Neuronal stem cell (in vitro differentiated cells): Measurements from ENCODE around the gene RPS3A.

Experiments
- DNase-seq: peaks from one replicate; pipeline ENCODE4 v3.0.0-alpha.2; 2013; ENCODE audit warnings: low spot score
- H2AFZ ChIP-seq: one replicate; pipeline ENCODE4 v1.6.1; 2013; ENCODE audit warnings: mild to moderate bottlenecking, low read length, inconsistent platforms
- H2AK5ac ChIP-seq: 2 replicates; pipeline ENCODE4 v1.6.1; 2013; ENCODE audit warnings: low read depth, mild to moderate bottlenecking, inconsistent platforms, low read length, moderate library complexity, mixed read lengths
- H2BK120ac ChIP-seq: 2 replicates; pipeline ENCODE4 v1.6.1; 2013; ENCODE audit warnings: low read depth, mild to moderate bottlenecking, inconsistent platforms, low read length, moderate library complexity, mixed read lengths
- H2BK12ac ChIP-seq: one replicate; pipeline ENCODE4 v1.6.1; 2013; ENCODE audit warnings: low read length, inconsistent platforms
- H2BK15ac ChIP-seq: 2 replicates; pipeline ENCODE4 v1.6.1; 2013; ENCODE audit warnings: mild to moderate bottlenecking, low read length, inconsistent platforms, mixed read lengths
- H2BK5ac ChIP-seq: one replicate; pipeline ENCODE4 v1.6.1; 2013; ENCODE audit warnings: inconsistent platforms, mild to moderate bottlenecking, low read length, moderate library complexity
- H3K14ac ChIP-seq: one replicate; pipeline ENCODE4 v1.6.1; 2013; ENCODE audit warnings: low read length, inconsistent platforms
- H3K18ac ChIP-seq: 2 replicates; pipeline ENCODE4 v1.6.1; 2013; ENCODE audit warnings: low read length, inconsistent platforms
- H3K23ac ChIP-seq: 2 replicates; pipeline ENCODE4 v1.6.1; 2013; ENCODE audit warnings: low read depth, mild to moderate bottlenecking, mixed read lengths, low read length, inconsistent platforms; ENCODE audit not compliant: poor library complexity
- H3K27ac ChIP-seq: replicated peaks from 3 replicates; pipeline ENCODE4 v1.5.1; 2013; ENCODE audit warnings: low read length, inconsistent platforms
- H3K27me3 ChIP-seq, 3 experiments: 2 replicates each; pipeline ENCODE4 v1.6.1; 2013; ENCODE audit warnings: low read length in 3 of 3, mild to moderate bottlenecking in 2 of 3, inconsistent platforms in 1 of 3, low read depth in 1 of 3, mixed read lengths in 1 of 3, moderate library complexity in 1 of 3; ENCODE audit not compliant: control insufficient read depth in 3 of 3, insufficient read depth in 3 of 3
- H3K36me3 ChIP-seq, 2 donors: replicated peaks in 1 of 2; 2 replicates each; pipeline ENCODE4 v1.6.1; 2013; ENCODE audit warnings: low read length in 2 of 2; ENCODE audit not compliant: control insufficient read depth in 2 of 2, insufficient read depth in 2 of 2
- H3K4ac ChIP-seq: 2 replicates; pipeline ENCODE4 v1.6.1; 2013; ENCODE audit warnings: inconsistent platforms, mild to moderate bottlenecking, low read length, moderate library complexity
- H3K4me1 ChIP-seq, 2 donors: 1 replicate in 1 of 2; 2 replicates in 1 of 2; pipeline ENCODE4 v1.6.1; 2013; ENCODE audit warnings: low read length in 2 of 2, low read depth in 1 of 2; ENCODE audit not compliant: control insufficient read depth in 2 of 2, insufficient read depth in 1 of 2
- H3K4me2 ChIP-seq: one replicate; pipeline ENCODE4 v1.6.1; 2013; ENCODE audit warnings: mild to moderate bottlenecking, low read length, inconsistent platforms; ENCODE audit not compliant: insufficient read depth, poor library complexity, severe bottlenecking
- H3K4me3 ChIP-seq, 2 donors: 2 replicates each; pipeline ENCODE4 v1.5.1; 2013; ENCODE audit warnings: low read length in 2 of 2, mild to moderate bottlenecking in 2 of 2, inconsistent platforms in 1 of 2, moderate library complexity in 1 of 2
- H3K79me1 ChIP-seq: one replicate; pipeline ENCODE4 v1.6.1; 2013; ENCODE audit warnings: low read depth, mild to moderate bottlenecking, inconsistent platforms, low read length, moderate library complexity
- H3K9ac ChIP-seq: one replicate; pipeline ENCODE4 v1.6.1; 2013; ENCODE audit warnings: mild to moderate bottlenecking, low read depth, low read length, inconsistent platforms; ENCODE audit not compliant: poor library complexity
- H3K9me3 ChIP-seq, 2 donors: replicated peaks in 1 of 2; 2 replicates each; pipeline versions ENCODE3 to v1.6.1; 2013; ENCODE audit warnings: low read length in 2 of 2, mild to moderate bottlenecking in 2 of 2, inconsistent platforms in 1 of 2, low read depth in 1 of 2, mixed read lengths in 1 of 2, moderate library complexity in 1 of 2; ENCODE audit not compliant: control insufficient read depth in 2 of 2, insufficient read depth in 1 of 2
- H4K8ac ChIP-seq: one replicate; pipeline ENCODE4 v1.6.1; 2013; ENCODE audit warnings: low read depth, mild to moderate bottlenecking, inconsistent platforms, low read length, moderate library complexity
- H4K91ac ChIP-seq: one replicate; pipeline ENCODE4 v1.6.1; 2013; ENCODE audit warnings: low read length, low read depth, mild to moderate bottlenecking, inconsistent platforms; ENCODE audit not compliant: poor library complexity
- WGBS, 2 donors: extraction: QIAGEN DNeasy Blood & Tissue Kit; methylation state at CpG; one replicate each; pipeline ENCODE4 v1.1.7; 2013; ENCODE audit warnings: missing lambda C conversion rate in 2 of 2, mixed read lengths in 1 of 2; ENCODE audit not compliant: insufficient read length in 2 of 2, insufficient replicate concordance in 1 of 2; ENCODE audit errors: extremely low coverage in 2 of 2; 5-methylcytosine and 5-hydroxymethylcytosine counted together

The RPS3A gene

GRCh38 chr4:151100531-151100930 lies 1.1 kb downstream of the RPS3A start:
- no peak overlapping the region for H2BK120ac ChIP-seq
- no peak overlapping the region for H2BK15ac ChIP-seq
- no peak overlapping the region for H3K4ac ChIP-seq
- peak overlapping the region; percentile 52 for H3K4me2 ChIP-seq
- no peak overlapping the region for H3K9ac ChIP-seq
- H3K14ac ChIP-seq: no peak overlapping the region
- no peak overlapping the region for H4K91ac ChIP-seq
- DNase-seq: no peak
- H3K27ac ChIP-seq: no peak overlapping the region
- no peaks in the 10 kb centered on the region for H3K27me3 ChIP-seq
- no peak overlapping the region for H2AFZ ChIP-seq
- no peak overlapping the region for H2BK12ac ChIP-seq
- peak overlapping the region; percentile 65 to 87 for H3K4me3 ChIP-seq
- H3K79me1 ChIP-seq: no peaks in the 10 kb centered on the region
- peaks cover 5 to 6% of the 10 kb centered on the region in 2 donors for H3K4me1 ChIP-seq
- H2BK5ac ChIP-seq: no peak overlapping the region
- no peak overlapping the region for H4K8ac ChIP-seq
- peaks cover 18 to 57% of the 10 kb centered on the region in 2 donors for H3K36me3 ChIP-seq
- no peak overlapping the region for H2AK5ac ChIP-seq
- H3K18ac ChIP-seq: no peak overlapping the region
- H3K9me3 ChIP-seq: no peaks in the 10 kb centered on the region
- no CpG with 5 or more reads among the region's 3 CpGs for WGBS, 2 donors
- no peak overlapping the region for H3K23ac ChIP-seq

- Histone ChIP-seq H2BK15ac (no peak overlapping the region), H3K27ac (no peak overlapping the region), H3K4me1 (peaks cover 5 to 6% of the 10 kb centered on the region in 2 donors), H4K8ac (no peak overlapping the region), H2AK5ac (no peak overlapping the region), H2BK5ac (no peak overlapping the region), H3K9me3 (peaks cover 0 to 5% of the 10 kb centered on the region in 2 donors), H3K14ac (no peak overlapping the region), H3K4me3 (no peak overlapping the region), H2BK120ac (no peak overlapping the region), H3K4ac (no peak overlapping the region), H3K36me3 (peaks cover 20 to 85% of the 10 kb centered on the region in 2 donors), H3K4me2 (no peak overlapping the region), H2BK12ac (no peak overlapping the region), H2AFZ (no peak overlapping the region), H3K18ac (no peak overlapping the region), H3K9ac (no peak overlapping the region), H3K23ac (no peak overlapping the region), H3K27me3 (no peaks in the 10 kb centered on the region), H3K79me1 (no peaks in the 10 kb centered on the region), H4K91ac (no peak overlapping the region)
- no peak for DNase-seq
- no CpG with 5 or more reads among the region's 2 CpGs for WGBS, 2 donors
These were observed 4.3 kb downstream of the RPS3A start for GRCh38 chr4:151103758-151104157.

DNA sequence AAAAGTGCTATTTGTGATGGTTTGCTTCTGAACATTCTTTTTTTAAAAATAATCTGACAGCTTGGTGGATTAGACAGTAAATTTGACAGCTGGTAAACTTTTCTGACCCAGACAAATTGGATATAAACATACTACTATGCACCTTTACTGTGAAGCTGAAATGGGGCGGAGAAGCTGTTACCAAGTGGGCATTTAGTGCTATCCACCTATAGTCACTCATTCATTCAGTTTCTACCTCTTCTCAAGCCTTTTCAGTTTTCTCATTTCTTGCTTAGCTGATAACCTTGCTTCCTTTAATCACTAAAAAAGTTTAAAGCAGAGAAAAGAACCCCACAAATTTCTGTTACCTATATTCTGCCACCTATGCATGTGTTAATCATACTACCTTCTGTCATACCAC lies 5.2 kb downstream of the RPS3A start:
- H3K4me3 ChIP-seq: no peak overlapping the region
- peaks cover 20 to 85% of the 10 kb centered on the region in 2 donors for H3K36me3 ChIP-seq
- no peak overlapping the region for H3K14ac ChIP-seq
- no peaks in the 10 kb centered on the region for H3K79me1 ChIP-seq
- WGBS, 2 donors: no CpG with 5 or more reads among the region's 1 CpG
- H3K9me3 ChIP-seq: peaks cover 0 to 5% of the 10 kb centered on the region in 2 donors
- H4K91ac ChIP-seq: no peak overlapping the region
- no peak overlapping the region for H4K8ac ChIP-seq
- H2BK120ac ChIP-seq: no peak overlapping the region
- no peak overlapping the region for H2AFZ ChIP-seq
- H3K9ac ChIP-seq: no peak overlapping the region
- H3K27me3 ChIP-seq: no peaks in the 10 kb centered on the region
- peaks cover 3 to 4% of the 10 kb centered on the region in 2 donors for H3K4me1 ChIP-seq
- H3K23ac ChIP-seq: no peak overlapping the region
- no peak overlapping the region for H3K18ac ChIP-seq
- H2BK15ac ChIP-seq: no peak overlapping the region
- no peak overlapping the region for H3K4me2 ChIP-seq
- H2BK12ac ChIP-seq: no peak overlapping the region
- no peak overlapping the region for H2BK5ac ChIP-seq
- no peak for DNase-seq
- H3K4ac ChIP-seq: no peak overlapping the region
- H3K27ac ChIP-seq: no peak overlapping the region
- no peak overlapping the region for H2AK5ac ChIP-seq

- H3K79me1 ChIP-seq: no peaks in the 10 kb centered on the region
- H2AK5ac ChIP-seq: no peak overlapping the region
- no peak overlapping the region for H3K4me3 ChIP-seq
These were observed 6.1 kb downstream of the RPS3A start for GRCh38 chr4:151105454-151106032.

More at GRCh38 chr4:151105454-151106032, 6.1 kb downstream of the RPS3A start:
- Histone ChIP-seq H3K4me1 (peaks cover 3% of the 10 kb centered on the region in 2 donors), H3K9me3 (peaks cover 2 to 5% of the 10 kb centered on the region in 2 donors), H4K8ac (peak overlapping the region; percentile 24), H3K23ac (no peak overlapping the region), H2BK5ac (no peak overlapping the region), H3K9ac (no peak overlapping the region), H3K18ac (no peak overlapping the region), H3K27ac (no peak overlapping the region), H3K27me3 (no peaks in the 10 kb centered on the region), H2AFZ (no peak overlapping the region), H3K4me2 (no peak overlapping the region), H3K14ac (no peak overlapping the region), H2BK120ac (no peak overlapping the region), H4K91ac (no peak overlapping the region), H3K4ac (no peak overlapping the region), H2BK15ac (no peak overlapping the region), H2BK12ac (no peak overlapping the region), H3K36me3 (peaks cover 19 to 85% of the 10 kb centered on the region in 2 donors)
- WGBS, 2 donors: no CpG with 5 or more reads among the region's 5 CpGs
- DNase-seq: no peak
